GM12892 (cell line): ENCODE data around the gene KLF6.

ENCODE experiments used
- POLR2AphosphoS5 ChIP-seq: IDR thresholded peaks from 2 replicates; pipeline ENCODE4 v1.6.1; 2011; ENCODE audit warnings: low read depth, low read length, control low read depth
- TAF1 ChIP-seq: IDR thresholded peaks from 2 replicates; pipeline ENCODE4 v1.6.1; 2011; ENCODE audit warnings: low read depth, mild to moderate bottlenecking, control low read depth, low read length, borderline replicate concordance

GRCh38 chr10:3807211-3807927 lies 22.4 kb upstream of the KLF6 start:
- TF ChIP-seq POLR2AphosphoS5 (no peak), TAF1 (no peak)
